Measurements from ENCODE around the gene STK26. TPM values are rescaled to one million over a fixed set of nuclear protein-coding genes. Genes with fewer than 3 reads are reported as not detected.

Gene STK26
- total and polyA plus RNA-seq, 2 donors (not counting 1 experiment from before 2014, with no cell fraction given): 12.4 to 32.1 TPM

DNA sequence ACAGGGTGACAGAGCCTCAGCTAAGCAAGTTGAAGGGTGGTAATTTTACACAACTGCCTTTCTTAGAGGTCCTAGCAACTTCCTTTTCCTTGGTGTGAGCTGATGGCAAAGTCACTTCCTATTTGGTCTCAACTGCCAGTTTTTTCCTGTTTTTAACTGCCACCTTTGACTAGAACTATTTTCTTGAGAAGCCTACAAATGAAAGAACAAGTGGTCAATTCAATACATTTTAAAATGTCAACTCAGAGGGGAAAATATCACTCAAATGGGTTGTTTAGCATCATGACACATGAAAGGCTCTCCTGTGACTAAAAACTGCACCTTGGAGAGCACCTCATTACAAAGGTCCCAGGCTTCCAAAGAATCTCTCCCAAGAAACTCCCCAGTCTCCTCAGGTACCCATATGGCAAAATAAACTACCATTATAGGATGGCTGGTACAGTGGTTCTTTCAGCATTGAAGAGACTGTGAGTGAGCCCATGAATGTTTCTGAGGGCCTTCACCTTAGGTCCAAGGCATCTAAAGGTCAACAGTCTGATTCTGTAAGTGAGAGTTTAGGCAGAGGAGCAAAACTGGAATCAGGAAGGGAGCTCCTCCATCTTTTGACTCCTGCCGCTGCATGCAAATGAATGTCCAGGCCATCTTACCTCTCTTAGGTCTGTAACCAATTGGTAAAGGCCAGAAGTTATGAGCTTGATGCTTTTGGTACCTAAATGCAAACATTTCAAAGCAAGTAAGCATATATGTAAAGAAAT, 5.5 kb upstream of the STK26 start:
- peak overlapping the region; percentile 59 for H3K27ac Mint-ChIP-seq
- Histone ChIP-seq H3K79me2 (ENCODE audit: control insufficient read depth, insufficient read depth, low read length) (no peaks in the 10 kb centered on the region), H3K4me3 (ENCODE audit: control extremely low read depth in 1 of 5, extremely low read depth in 1 of 5, insufficient read depth in 1 of 5, low read depth in 2 of 5, low read length in 4 of 5) (no peak overlapping the region), H3K9ac (ENCODE audit: low read length) (no peak overlapping the region), H3K36me3 (replicated peaks in 1 of 2; ENCODE audit: control extremely low read depth in 1 of 2, control insufficient read depth in 1 of 2, extremely low read depth in 1 of 2, insufficient read depth in 2 of 2, low read length in 1 of 2) (no peaks in the 10 kb centered on the region), H4K20me1 (ENCODE audit: control insufficient read depth, insufficient read depth, low read length, poor library complexity, severe bottlenecking) (no peaks in the 10 kb centered on the region), H2AFZ (ENCODE audit: insufficient read depth, low read depth, low read length, poor library complexity, severe bottlenecking) (peak overlapping the region; percentile 29), H3K4me1 (ENCODE audit: control insufficient read depth in 2 of 2, insufficient read depth in 2 of 2, low read length in 2 of 2) (peaks cover 9 to 10% of the 10 kb centered on the region in 2 donors), H3K4me2 (replicated peaks; ENCODE audit: low read depth, low read length, poor library complexity, severe bottlenecking) (peak overlapping the region; percentile 2), H3K27ac (ENCODE audit: low read length in 2 of 2) (peak overlapping the region in 1 of 2 donors; percentile 6), H3K27me3 (replicated peaks in 1 of 4; ENCODE audit: control extremely low read depth in 1 of 4, control insufficient read depth in 3 of 4, insufficient read depth in 4 of 4, low read length in 3 of 4) (no peaks in the 10 kb centered on the region), H3K9me3 (ENCODE audit: control extremely low read depth in 1 of 3, control insufficient read depth in 2 of 3, insufficient read depth in 1 of 3, low read length in 2 of 3) (no peaks in the 10 kb centered on the region)
- no CpG with 5 or more reads among the region's 1 CpG for WGBS (ENCODE audit: insufficient coverage)
- H3K9me3 Mint-ChIP-seq (ENCODE audit: insufficient read depth): no peaks in the 10 kb centered on the region
- CTCF ChIA-PET: interaction anchor here (2.0 kb wide), 1 partner anchor 11 kb away, joined by 5 read pairs; no protein-coding TSS in a partner anchor
- H3K4me1 Mint-ChIP-seq: peaks cover 24% of the 10 kb centered on the region
- TF ChIP-seq EZH2 (IDR thresholded peaks at IDR 0.05; ENCODE audit: borderline replicate concordance, insufficient read depth, low read depth, low read length, poor library complexity, severe bottlenecking) (no peak), CTCF (IDR thresholded peaks at IDR 0.05) (no peak)
- ATAC-seq (ENCODE audit: low read depth) (no peak), DNase-seq (no peak)
- POLR2A ChIA-PET: no interaction called here
- H3K4me3 Mint-ChIP-seq: no peak overlapping the region
- intact Hi-C loops (cut with micrococcal nuclease): no loop called here
- H3K27me3 Mint-ChIP-seq: no peaks in the 10 kb centered on the region
